ENCODE data around the gene LHB.

LHB gene

DNA sequence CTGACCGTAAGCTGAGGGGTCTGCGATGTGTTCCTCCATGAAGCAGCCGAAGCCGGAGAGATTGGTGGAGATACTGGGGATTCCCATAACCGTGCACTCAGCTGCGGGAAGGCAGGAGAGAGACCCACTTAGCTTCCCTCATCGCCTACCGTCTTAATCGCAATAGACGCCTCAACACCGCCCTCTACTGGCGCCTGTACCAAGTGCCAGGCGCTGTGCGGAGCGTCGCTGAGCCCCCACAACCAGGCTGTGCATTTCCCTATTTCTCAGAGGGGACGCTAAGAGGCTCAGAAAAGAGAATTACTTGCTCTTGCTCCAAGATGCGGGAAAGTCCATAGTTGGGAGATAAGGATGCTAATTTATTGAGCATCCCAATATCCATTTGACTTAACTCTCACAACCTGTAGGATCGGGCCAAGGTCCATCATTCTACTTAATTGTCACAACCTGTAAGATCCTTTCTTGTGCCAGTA lies 45.9 kb downstream of the LHB start:
- DNase-seq, result no peak

DNA sequence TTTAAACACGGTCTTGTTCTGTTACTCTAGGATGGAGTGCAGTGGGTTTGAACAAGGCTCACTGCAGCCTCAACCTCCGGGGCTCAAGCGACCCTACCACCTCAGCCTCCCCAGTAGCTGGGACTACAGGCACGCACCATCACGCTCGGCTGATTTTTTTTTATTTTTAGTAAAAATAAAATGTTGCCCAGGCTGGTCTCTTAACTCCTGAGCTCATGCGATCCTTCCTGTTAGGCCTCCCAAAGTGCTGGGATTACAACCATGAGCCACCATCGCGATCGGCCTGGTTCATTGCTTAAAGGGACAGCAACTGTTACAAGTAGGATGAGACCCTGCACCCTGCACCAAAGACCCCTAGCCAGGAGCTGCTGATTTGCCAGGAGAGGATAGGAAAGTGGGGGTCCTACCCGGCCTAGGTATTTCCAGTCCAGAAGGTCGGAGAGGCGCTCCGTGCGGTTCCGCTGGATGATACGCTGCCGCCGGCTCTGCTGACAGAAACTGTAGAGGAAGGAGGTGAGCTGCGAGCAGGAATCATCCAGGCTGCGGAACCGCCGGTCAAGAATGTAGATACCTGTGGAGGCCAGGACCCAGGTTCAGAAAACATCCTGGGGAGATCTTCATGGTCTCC lies 46.6 kb downstream of the LHB start:
- no peak for DNase-seq

DNA sequence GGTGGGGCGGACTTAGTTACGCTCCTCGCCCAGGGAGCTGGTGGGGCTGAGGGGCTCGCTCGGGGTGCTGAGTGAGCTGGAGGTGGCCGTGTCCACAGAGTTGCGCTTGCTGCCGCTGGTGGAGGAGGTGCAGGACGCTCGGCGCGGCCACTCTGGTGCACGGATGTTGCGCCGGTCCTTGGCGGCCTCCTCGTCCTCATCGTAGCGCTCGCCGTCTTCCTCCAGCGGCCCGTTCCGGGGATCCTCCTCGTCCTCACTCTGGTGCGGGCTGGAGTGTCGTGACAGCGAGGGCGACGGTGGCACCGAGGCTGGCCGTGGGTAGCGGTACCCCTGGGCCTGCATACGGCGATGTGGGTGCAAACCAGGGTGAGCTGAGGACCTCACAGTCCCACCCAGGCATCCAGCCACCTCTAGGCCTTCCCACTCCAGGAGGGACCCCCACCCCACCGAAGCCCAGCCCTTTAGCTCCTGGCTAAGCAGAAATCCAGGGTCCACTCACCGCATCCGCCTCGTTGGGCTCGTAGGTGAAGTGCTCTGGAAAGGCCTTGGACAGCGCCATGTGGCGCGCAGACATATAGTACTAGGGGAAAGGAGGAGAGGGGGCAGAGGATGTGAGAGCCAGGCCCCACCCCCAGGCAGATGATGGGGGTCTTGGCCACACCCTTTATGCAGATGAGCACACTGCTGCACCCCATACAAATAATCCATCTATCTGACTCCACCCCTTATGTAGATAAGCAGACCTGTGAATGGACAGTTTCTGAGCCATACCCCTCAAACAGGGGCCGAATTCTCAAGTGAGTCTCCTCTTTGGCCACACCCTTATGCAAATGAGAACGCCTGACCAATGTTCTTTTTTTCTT lies 47.4 kb downstream of the LHB start:
- no peak for DNase-seq

DNA sequence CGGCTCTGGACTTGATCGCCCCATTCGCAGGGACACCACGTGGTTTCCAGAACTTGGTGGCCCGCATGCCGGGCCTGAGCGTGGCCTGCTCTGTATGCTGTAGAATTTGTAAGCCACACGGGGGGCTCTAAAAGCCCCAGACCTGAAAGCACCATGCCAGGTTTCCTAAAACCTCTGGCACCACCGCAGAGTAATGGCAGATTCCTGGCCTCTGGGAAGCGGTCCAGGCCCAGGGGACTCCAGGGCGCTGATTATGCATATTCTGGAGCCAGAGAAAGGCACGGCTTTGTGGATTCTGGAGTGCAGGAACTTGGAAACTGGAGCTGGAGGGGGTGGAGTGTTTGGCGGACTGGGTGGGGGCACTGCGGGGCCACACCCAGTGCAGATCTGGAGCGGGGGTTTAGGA lies 48.1 kb downstream of the LHB start:
- DNase-seq, result no peak

DNA sequence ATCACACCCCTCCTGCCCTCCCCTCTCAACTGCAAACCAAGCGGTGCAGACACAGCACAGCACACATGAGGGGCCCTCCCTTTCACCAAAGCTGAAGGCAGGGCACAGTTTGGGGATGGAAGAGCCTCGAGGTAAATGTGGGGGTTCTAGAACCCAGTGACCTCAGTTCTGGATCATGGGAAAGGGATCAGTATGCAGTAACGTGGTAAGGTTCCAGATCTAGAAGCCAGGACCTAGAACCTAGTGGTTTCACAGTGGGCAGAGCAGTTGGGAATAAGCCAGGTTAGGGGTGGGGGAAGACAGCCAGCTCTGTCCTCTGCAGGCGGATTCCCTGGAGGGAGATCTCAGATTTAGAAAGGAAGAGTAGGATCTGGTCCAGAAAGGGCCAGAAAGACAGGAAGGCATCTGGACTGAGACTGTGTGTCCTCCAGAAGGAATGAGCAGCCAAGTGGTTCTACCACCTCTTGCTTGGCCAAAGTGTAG lies 48.7 kb downstream of the LHB start:
- no peak for DNase-seq

DNA sequence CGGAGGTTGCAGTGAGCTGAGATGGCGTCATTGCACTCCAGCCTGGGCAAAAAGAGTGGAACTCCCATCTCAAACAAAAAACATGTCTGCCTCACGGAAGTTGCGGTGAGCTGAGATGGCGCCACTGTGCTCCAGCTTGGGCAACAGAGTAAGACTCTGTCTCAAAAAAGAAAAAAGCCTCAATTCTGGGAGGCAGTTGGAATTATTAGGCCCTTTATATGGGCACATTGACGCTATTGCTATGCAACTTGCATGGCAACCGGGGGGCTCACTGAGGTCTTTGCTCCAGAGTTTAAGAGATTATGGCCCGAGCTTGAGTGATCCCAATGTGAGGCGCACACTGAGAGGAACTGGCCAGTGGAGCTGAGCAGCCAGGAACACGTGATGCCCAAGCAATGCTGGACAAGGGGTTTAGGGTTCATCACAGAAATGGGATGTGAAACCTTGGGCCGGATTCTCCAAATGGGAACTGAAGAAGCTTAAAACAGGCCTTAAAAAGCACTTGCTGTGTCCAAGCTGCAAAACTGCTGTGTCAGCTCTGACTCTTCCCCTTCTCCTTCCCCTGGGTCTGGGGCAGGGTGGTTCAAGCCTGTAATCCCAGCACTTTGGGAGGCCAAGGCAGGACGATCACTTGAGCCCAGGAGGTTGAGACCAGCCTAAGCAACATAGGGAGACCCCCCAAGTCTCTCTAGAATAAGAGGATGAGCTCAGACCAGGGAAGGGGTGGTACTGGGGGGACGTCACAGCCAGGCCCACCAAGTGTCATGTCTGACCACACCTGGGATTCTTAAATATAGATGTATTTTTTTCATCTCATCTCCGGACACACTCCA lies 49.3 kb downstream of the LHB start:
- no peak for DNase-seq

DNA sequence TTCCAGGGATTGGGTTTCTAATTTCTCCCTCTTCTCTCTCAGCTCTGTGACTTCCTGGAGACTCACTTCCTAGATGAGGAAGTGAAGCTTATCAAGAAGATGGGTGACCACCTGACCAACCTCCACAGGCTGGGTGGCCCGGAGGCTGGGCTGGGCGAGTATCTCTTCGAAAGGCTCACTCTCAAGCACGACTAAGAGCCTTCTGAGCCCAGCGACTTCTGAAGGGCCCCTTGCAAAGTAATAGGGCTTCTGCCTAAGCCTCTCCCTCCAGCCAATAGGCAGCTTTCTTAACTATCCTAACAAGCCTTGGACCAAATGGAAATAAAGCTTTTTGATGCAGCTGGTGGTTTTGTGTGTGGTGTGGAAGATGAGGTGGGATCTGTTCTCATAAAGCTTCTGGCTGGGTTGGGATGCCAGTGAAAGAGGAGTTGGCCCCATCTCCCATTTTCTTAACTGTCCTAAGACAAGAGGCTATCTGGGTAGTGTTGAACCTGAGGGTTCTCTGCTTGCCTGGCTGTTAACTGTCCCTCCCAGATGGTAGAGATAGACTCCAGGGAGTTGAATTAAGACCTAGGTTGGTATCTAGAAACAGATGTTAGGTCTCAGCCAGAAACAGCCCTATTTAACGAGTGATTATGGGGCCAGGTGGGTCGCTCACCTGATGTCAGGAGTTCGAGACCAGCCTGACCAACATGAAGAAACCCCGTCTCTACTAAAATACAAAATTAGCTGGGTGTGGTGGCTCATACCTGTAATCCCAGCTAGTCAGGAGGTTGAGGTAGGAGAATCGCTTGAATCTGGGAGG lies 50.1 kb downstream of the LHB start:
- no peak for DNase-seq

All from DMS79 treated with DMSO at 0.1 percent for 48 hours (cell line).